EL (cell line): ENCODE results near the gene ZNF547.

Experiments used
- DNase-seq: peaks from one replicate; pipeline ENCODE4 v3.0.0-alpha.2; 2016

ZNF547 gene

DNA sequence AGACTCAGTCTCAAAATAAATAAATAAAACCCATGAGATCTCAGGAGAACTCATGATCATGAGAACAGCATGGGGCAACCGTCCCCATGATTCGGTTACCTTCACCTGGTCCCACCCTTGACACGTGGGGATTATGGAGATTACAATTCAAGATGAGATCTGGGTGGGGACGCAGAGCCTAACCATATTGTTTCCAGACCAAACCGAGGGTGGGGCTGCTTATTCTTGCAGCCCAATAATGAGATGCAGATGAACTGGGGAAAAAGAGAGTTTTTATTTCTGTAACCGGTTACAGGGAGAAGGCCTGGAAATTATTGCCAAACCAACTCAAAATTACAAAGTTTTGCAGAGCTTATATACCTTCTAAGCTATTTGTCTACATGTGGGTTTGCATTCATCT, 12.8 kb downstream of the ZNF547 start:
- DNase-seq, result no peak

DNA sequence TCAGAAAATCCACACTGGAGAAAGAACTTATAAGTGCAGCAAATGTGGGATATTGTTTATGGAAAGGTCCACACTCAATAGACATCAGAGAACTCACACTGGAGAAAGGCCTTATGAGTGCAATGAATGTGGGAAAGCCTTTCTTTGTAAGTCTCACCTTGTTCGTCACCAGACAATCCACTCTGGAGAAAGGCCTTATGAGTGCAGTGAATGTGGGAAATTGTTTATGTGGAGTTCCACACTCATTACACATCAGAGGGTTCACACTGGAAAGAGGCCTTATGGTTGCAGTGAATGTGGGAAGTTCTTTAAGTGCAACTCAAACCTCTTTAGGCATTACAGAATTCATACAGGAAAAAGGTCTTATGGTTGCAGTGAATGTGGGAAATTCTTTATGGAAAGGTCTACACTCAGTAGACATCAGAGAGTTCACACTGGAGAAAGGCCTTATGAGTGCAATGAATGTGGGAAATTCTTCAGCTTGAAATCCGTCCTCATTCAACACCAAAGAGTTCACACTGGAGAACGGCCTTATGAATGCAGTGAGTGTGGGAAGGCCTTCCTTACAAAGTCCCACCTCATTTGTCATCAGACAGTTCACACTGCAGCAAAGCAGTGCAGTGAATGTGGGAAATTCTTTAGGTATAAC, 14.3 kb downstream of the ZNF547 start:
- DNase-seq, result no peak

DNA sequence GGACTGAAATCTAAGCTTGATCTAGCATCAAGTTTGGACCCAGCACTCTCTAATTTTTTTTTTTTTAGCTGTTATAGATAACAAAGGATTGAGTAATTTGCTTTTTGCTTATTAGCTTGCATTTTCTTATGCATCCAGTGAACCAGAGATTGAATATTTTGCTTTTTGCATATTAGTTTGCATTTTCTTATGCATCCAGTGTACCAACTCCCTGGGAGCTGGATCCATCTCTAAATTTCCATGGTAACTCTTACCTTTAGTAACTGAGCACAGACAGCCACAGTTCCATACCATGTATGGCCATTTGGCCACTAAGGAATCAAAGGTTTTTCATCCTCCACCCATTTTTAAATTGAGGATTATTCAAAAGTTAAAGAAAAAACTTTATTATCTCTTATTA, 17.6 kb downstream of the ZNF547 start:
- no peak for DNase-seq

DNA sequence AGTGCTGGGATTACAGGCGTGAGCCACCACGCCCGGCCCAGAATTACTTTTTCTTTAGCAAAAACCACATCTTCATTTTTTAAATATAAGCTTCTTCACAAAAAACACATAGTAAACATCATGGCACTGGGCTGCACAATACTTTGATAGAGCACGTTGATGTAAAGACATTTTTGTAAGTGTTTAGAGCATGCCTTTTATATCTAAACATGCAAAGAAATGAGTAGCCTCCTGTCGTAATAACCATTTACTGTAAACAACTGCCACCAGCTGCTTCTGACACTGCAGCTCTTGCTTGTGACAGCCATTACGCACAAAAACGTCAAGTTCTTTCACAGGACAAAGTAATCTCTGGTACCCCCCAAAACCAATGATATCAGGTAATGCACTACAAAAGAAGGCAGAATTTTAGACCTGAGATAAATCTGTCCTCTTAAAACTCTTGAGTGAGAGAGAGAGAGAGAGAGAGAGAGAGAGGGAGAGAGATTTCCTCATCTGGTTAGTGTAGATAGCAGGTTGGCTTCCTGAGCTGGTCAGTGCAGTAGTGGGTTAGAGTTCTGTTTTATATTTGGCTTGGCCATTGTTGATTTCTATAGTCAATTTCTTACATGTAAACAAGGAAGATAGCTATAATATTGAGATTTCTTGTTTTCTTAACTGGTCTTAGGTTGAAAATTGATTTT, 19.6 kb downstream of the ZNF547 start:
- no peak for DNase-seq

DNA sequence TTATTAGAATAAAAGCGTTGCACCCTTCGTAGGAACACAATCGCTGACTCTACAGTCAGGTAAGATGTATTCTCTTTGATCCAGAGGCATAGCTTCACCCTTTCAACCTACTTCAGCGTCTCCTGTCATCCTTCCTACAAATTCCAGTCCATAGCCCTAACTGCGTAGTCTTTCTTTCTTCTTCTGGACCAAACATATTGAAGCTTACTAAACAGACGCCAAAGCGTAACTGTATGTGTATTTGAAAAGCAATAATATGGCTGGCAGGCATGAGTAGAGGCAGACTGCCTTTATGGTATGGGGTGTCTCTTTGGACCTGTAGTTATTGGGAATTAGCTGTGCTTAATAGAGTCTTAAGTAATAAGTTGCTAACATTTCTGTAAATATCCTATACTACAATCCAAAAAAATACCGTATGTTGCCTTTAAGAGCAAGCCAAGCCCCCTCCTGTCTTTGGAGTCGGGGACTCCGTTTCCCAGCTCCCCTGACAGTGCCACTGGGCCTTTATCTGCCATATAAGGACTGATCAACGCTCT, 25.9 kb downstream of the ZNF547 start:
- DNase-seq, result no peak

DNA sequence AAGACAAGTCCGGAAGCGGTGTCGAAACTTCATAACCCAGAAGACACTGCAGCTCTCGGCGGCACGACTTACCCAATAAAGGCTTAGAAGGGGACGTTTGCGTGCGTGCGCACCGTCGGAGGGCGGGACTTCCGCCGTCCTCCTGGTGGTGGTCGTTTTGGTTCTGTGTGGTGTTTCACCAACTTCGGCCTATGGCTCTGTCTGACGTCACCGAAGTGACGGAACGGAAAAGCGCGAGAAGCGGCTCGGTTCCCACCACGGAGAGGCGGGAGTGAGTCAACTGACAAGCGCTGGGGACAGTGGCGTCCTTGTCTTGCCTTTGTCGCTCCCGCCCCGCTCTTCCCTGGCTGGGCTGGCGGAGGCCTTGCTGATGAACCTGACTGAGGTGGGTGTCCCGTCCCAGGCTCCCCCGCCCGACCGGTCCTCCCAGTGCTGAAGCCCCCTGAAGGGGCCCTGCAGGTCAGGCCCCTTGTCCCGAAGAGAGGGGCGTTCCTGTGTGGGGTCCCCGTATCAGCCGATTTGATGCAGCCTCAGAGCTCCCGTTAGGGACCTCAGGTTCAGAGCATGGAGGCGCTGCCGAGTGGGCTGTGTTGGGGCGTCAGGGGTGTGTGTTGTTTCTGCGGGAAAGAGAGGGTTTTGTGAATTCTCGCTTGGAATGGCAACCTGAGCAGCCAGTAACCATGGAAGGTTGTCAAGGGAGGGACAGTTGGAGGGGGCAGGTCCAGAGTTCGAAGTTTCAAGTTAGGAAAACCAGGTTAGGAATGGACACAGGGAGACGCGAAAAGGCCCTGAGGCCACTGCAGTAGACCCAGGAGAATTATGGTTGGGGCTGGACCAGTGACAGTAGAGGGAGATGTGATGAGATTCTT, 26.6 kb downstream of the ZNF547 start, which contains the start of gene ZNF548:
TSS of gene ZNF548 (plus strand) at position 125 of the 869 bp plus-strand sequence. CDS start at position 371, 246 bp downstream.
- DNase-seq, result peak; percentile 99

DNA sequence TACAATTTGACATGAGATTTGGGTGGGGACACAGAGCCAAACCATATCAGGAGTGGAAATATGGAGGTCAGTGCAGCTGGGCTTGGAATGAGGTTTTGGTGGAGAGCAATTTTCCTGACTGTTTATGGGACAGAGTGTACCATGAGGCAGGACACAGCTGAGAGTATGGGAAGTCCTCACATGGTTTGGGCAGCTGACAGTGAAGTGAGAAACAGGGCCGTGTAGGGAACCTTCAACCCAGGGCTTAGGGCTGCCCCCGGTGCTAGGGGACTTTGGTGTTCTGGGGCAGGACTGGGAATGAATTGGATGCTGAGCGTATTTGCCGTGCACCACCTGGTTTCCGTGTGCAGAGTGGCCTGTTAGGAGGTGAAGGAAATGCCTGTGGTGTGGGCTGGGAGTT, 32.4 kb downstream of the ZNF547 start:
- no peak for DNase-seq

DNA sequence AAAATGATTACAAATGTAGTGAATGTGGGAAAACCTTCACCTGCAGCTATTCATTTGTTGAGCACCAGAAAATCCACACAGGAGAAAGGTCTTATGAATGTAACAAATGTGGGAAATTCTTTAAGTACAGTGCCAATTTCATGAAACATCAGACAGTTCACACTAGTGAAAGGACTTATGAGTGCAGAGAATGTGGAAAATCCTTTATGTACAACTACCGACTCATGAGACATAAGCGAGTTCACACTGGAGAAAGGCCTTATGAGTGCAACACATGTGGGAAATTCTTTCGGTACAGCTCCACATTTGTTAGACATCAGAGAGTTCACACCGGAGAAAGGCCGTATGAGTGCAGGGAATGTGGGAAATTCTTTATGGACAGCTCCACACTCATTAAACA, 35.5 kb downstream of the ZNF547 start:
- DNase-seq, result no peak

DNA sequence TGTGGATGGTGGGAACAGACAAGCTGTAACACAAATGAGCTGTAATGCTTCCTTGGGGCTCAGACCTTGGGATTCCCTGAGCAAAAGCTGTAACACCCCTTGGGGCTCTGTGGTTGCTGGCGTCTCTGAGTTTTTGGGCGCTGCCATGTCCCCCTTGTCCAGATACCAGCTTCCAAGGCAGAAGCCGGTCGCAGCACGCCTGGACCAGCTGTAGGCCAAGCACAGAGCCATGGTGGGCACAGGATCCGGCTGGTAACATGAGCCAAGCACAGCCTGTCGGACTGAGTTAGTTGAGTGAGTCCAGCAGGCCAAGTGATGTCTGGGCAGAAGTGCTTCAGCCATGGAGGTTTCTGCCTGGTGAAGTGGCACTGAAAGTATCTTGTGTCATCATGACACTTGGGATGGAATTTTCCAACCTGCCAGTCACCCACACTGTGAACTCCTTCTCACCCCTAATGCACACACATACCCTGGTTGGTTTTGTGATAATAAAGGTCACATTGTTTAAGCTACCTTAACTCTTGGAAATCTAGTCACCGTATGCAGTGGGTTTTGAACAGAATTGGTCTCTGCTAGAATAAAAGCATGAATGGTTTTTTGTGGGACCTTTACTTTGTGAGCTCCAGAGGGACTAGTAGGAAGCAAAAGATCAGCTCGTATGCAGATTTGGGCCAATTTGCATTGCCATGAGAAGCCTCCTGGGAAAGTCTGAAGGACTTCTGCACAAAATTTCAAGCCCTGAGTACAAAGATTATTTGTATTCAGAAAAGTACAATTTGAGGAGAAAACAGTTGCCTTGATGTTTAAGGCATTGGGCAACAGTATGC, 40.6 kb downstream of the ZNF547 start:
- no peak for DNase-seq

DNA sequence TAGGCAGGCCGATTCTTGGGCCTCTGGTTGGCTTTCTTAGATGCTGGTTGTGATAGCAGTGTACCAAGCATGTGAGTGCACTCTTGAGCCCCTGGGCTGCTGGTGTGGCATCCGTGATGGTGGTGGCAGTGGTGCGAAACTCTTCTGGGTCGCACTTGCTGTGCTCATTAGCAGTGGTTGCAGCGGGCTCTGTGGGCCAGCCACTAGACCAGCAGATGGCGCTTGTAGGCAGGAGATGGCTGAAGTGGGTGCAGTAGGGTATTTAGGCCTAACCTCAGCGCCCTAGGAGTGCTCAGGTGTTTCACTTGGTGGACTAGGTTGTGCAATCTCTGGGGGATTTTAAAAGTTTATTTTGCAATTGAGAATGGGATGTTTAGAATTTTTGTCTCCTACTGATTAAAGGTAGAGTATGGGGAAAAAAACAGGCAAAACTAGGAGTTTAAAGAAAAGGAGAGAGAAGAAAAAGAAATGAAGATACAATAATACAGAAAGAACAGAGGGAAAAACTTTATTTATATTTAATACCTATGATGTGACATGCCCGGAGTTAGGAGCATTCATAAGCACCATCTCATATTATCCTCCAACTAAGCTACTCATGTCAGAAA, 43.3 kb downstream of the ZNF547 start:
- peak; percentile 47 for DNase-seq

DNA sequence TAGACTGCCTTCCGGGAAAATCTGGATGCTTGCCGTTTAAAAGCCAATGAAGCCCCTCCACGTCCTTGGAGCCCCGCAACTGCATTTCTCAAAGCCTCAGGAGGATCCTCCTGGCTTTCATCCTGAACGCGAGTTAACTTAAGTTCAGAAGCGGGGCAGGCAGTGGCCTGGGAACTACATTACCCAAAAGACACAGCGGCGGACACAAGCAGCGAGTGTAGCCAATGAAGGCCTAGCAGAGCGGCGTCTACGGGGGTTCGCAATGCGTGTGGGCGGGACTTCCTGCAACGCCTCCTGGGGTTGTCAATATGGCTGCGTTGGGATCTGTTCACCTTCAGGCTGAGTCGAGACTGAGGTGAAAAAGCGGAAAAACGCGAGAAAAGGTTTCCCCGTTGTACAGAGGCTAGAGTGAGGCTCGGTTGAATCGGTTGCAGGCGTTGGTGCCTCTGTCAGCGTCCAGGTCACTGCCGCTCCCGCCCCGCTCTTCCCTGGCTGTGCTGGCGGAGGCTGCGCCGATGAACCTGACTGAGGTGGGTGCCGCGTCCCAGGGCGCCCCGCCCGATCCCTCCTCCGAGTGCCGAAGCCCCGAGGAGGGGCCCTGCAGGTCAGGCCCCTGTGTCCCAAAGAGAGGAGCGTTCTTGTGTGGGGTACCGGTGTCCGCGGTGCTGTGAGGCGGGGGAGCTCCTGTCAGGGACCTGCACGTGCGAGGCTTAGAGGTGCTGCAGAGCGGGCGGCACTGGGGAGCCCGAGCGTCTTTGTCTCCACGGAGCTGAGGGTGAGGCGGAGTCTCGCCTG, 47.7 kb downstream of the ZNF547 start, which contains the start of gene ZNF17:
TSS of gene ZNF17 (plus strand) at position 285 of the 795 bp plus-strand sequence. CDS start 2,455 bp downstream, outside the sequence.
- peak; percentile 92 for DNase-seq

DNA sequence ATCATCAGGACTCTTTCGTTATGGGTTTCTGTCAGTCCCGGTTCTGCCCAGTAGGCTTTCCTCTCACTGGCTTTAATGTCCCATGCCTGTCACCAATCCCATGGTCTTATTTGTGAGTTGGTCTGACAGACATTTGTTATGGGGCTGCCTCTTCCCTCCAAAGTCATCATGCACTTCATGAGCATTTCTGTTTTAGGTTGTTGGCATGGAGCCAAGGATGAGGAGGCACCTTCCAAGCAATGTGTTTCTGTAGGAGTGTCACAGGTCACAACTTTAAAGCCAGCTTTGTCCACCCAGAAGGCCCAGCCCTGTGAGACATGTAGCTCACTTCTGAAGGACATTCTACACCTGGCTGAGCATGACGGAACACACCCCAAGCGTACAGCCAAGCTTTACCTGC, 56.1 kb downstream of the ZNF547 start:
- DNase-seq, result no peak

DNA sequence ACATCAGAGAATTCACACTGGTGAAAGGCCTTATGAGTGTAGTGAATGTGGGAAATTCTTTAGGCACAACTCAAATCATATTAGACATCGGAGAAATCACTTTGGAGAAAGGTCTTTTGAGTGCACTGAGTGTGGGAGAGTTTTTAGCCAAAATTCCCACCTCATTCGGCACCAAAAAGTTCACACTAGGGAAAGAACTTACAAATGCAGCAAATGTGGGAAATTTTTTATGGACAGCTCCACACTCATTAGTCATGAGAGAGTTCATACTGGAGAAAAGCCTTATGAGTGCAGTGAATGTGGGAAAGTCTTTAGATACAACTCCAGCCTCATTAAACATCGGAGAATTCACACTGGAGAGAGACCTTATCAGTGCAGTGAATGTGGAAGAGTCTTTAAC, 57.7 kb downstream of the ZNF547 start:
- DNase-seq, result no peak
